OCI-LY3 (cell line): ENCODE data around the gene SCUBE1.

Source experiments
- H2AFZ ChIP-seq: fragments of 200-600, 300-600 bp; shearing (Covaris generic); 2 replicates; pipeline ENCODE4 v1.6.0; 2014; ENCODE audit warnings: antibody characterized with exemption, low read depth, low read length
- H3K27ac ChIP-seq: fragments of 200-600, 300-600 bp; sonication (generic); 2 replicates; pipeline ENCODE4 v1.5.1; 2014; ENCODE audit warnings: mild to moderate bottlenecking, low read length, moderate library complexity, mixed read lengths
- H3K27me3 ChIP-seq: fragments of 200-600, 300-600 bp; sonication (generic); 2 replicates; pipeline ENCODE4 v1.6.1; 2014; ENCODE audit warnings: low read depth, low read length, mixed read lengths
- H3K36me3 ChIP-seq: fragments of 200-600, 300-600 bp; sonication (generic); replicated peaks from 2 replicates; pipeline ENCODE3; 2014; ENCODE audit warnings: low read depth, low read length, mixed read lengths
- H3K4me1 ChIP-seq: fragments of 300-600, 200-600 bp; sonication (generic); 2 replicates; pipeline ENCODE4 v1.6.1; 2014; ENCODE audit warnings: low read length, mixed read lengths
- H3K4me2 ChIP-seq: fragments of 200-600, 300-600 bp; sonication (generic); 2 replicates; pipeline ENCODE4 v1.6.1; 2014; ENCODE audit warnings: low read length, mixed read lengths
- H3K4me3 ChIP-seq: fragments of 300-600, 200-600 bp; sonication (generic); 2 replicates; pipeline ENCODE4 v1.5.1; 2014; ENCODE audit warnings: antibody characterized with exemption, mild to moderate bottlenecking, low read length, moderate library complexity
- H3K79me2 ChIP-seq: fragments of 300-600, 200-600 bp; shearing (Covaris generic); 2 replicates; pipeline ENCODE4 v1.6.1; 2014; ENCODE audit warnings: mild to moderate bottlenecking, low read length, mixed read lengths
- H3K9ac ChIP-seq: fragments of 300-600, 200-600 bp; shearing (Covaris generic); 2 replicates; pipeline ENCODE4 v1.6.0; 2014; ENCODE audit warnings: mild to moderate bottlenecking, low read length, moderate library complexity
- H3K9me3 ChIP-seq: fragments of 200-600, 300-600 bp; shearing (Covaris generic); 2 replicates; pipeline ENCODE4 v1.6.1; 2014; ENCODE audit warnings: low read length, mixed read lengths; ENCODE audit not compliant: insufficient read depth
- H4K20me1 ChIP-seq: fragments of 200-600, 300-600 bp; sonication (generic); 2 replicates; pipeline ENCODE4 v1.6.1; 2016; ENCODE audit warnings: low read length, mixed read lengths; ENCODE audit not compliant: insufficient read depth
- CTCF ChIP-seq: fragments of 200-600, 300-600 bp; sonication (generic); IDR thresholded peaks from 2 replicates; pipeline ENCODE4 v1.5.1; 2014; ENCODE audit warnings: antibody characterized with exemption, low read length, low read depth
- EZH2phosphoT487 ChIP-seq: fragments of 200-600 bp; shearing (Covaris generic); IDR thresholded peaks from 2 replicates; pipeline ENCODE4 v1.6.1; 2018; ENCODE audit warnings: antibody characterized with exemption, mixed run types, low read depth

Gene SCUBE1

GRCh38 chr22:43377548-43377895, 34.4 kb upstream of the SCUBE1 start:
- H3K4me2 ChIP-seq, result no peak overlapping the region

GRCh38 chr22:43376765-43377547, 33.8 kb upstream of the SCUBE1 start:
- H3K4me1 ChIP-seq, result peaks cover 10% of the 10 kb centered on the region
- peaks cover 73% of the 10 kb centered on the region for H3K27me3 ChIP-seq
- H3K27ac ChIP-seq, result no peak overlapping the region
- TF ChIP-seq EZH2phosphoT487 (no peak), CTCF (no peak)
- no peak overlapping the region for H2AFZ ChIP-seq
- no peak overlapping the region for H3K4me3 ChIP-seq
- no peak overlapping the region for H3K4me2 ChIP-seq
- H3K9me3 ChIP-seq, result no peaks in the 10 kb centered on the region
- H4K20me1 ChIP-seq, result no peaks in the 10 kb centered on the region
- H3K9ac ChIP-seq, result no peak overlapping the region
- H3K36me3 ChIP-seq, result no peaks in the 10 kb centered on the region
- H3K79me2 ChIP-seq, result no peaks in the 10 kb centered on the region

More at GRCh38 chr22:43377548-43377895, 34.4 kb upstream of the SCUBE1 start:
- H3K36me3 ChIP-seq, result no peaks in the 10 kb centered on the region
- no peaks in the 10 kb centered on the region for H3K9me3 ChIP-seq
- no peaks in the 10 kb centered on the region for H3K79me2 ChIP-seq
- H3K27ac ChIP-seq, result no peak overlapping the region
- TF ChIP-seq CTCF (no peak), EZH2phosphoT487 (no peak)
- no peak overlapping the region for H3K4me3 ChIP-seq
- no peak overlapping the region for H2AFZ ChIP-seq
- no peaks in the 10 kb centered on the region for H4K20me1 ChIP-seq
- peaks cover 79% of the 10 kb centered on the region for H3K27me3 ChIP-seq
- H3K4me1 ChIP-seq, result peaks cover 10% of the 10 kb centered on the region
- no peak overlapping the region for H3K9ac ChIP-seq

- H3K36me3 ChIP-seq, result no peaks in the 10 kb centered on the region
- H2AFZ ChIP-seq, result no peak overlapping the region
- H3K79me2 ChIP-seq, result no peaks in the 10 kb centered on the region
- H3K27me3 ChIP-seq, result peaks cover 72% of the 10 kb centered on the region
- H3K9ac ChIP-seq, result no peak overlapping the region
- H3K4me1 ChIP-seq, result peaks cover 10% of the 10 kb centered on the region
- no peak overlapping the region for H3K27ac ChIP-seq
- TF ChIP-seq EZH2phosphoT487 (no peak), CTCF (no peak)
- no peak overlapping the region for H3K4me2 ChIP-seq
- H3K9me3 ChIP-seq, result no peaks in the 10 kb centered on the region
- no peaks in the 10 kb centered on the region for H4K20me1 ChIP-seq
- no peak overlapping the region for H3K4me3 ChIP-seq
Measured at GRCh38 chr22:43375951-43376455, 32.8 kb upstream of the SCUBE1 start.

- peaks cover 52% of the 10 kb centered on the region for H3K27me3 ChIP-seq
- no peak overlapping the region for H2AFZ ChIP-seq
- H3K4me3 ChIP-seq, result no peak overlapping the region
- H4K20me1 ChIP-seq, result no peaks in the 10 kb centered on the region
- H3K79me2 ChIP-seq, result no peaks in the 10 kb centered on the region
- H3K4me1 ChIP-seq, result no peaks in the 10 kb centered on the region
- no peak for TF ChIP-seq EZH2phosphoT487
- TF ChIP-seq CTCF, result no peak
- H3K9me3 ChIP-seq, result no peaks in the 10 kb centered on the region
- no peak overlapping the region for H3K9ac ChIP-seq
- H3K27ac ChIP-seq, result no peak overlapping the region
- H3K4me2 ChIP-seq, result no peak overlapping the region
- no peaks in the 10 kb centered on the region for H3K36me3 ChIP-seq
Measured at GRCh38 chr22:43370036-43370435, 26.9 kb upstream of the SCUBE1 start.
